Fibroblast of skin of abdomen (primary cell): ENCODE results near the gene SASH3. TPM values are rescaled to one million over a fixed set of nuclear protein-coding genes. Genes with fewer than 3 reads are reported as not detected.
"Not testable (repeated sequence)": the region's sequence is repeated elsewhere in the genome, so short reads cannot be mapped to it uniquely, and the experiment has no call there.

Source experiments
- DNase-seq: peaks from one replicate; pipeline ENCODE4 v3.0.0-alpha.2; 2013
- polyA plus RNA-seq, 2 experiments: library from polyadenylated mRNA; unstranded; fragments of 120-200 nt; gene quantifications; one replicate each; pipeline ENCODE4 v1.2.1, GENCODE V29; 2013; ENCODE audit not compliant: insufficient read length in 2 of 2

Gene SASH3
- polyA plus RNA-seq (2013, experiment 1 of 2; ENCODE audit: insufficient read length): not detected
- not detected for polyA plus RNA-seq (2013, experiment 2 of 2; ENCODE audit: insufficient read length)

DNA sequence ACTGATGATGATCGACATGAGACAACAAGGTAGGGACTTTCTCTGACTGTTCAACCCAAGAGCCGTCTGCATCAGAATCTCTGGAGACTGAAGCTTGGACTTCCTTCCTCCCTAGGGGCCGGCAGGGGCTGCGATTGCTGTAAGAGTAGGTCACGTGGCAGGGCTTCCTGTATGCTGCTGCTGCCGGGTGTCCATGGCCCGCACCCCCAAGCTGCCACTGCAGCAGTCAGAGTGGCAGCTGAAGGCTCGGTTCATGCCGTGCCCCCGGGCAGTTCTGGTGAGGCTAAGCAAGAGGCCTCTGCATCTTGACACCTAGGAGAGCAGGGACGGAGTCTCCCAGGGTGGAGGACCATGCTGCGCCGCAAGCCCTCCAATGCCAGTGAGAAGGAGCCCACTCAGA lies at the start of gene SASH3:
Gene SASH3 (plus strand): TSS at position 203 of the 400 bp plus-strand sequence. CDS start 149 bp downstream, at position 352.
- no peak for DNase-seq

DNA sequence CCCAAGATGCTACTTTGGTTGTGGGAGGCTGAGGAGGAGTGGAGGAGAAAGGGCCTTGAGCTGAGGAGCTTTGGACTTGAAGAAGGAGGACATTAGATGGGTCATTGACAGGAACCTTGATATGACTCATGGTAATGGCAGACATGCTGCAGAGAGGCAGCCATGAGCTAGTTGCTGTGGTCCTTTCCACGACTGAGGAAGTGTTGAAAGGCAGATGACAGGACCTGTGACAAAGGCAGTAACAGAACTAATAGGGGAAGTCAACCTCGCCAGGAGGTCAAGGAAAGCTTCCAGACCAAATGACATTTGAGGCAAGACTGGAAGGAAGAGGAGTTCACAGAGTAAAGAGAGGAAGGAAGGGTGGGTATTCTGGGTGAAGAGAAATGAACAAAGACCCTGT lies 48.5 kb upstream of the SASH3 start:
- DNase-seq: no peak

DNA sequence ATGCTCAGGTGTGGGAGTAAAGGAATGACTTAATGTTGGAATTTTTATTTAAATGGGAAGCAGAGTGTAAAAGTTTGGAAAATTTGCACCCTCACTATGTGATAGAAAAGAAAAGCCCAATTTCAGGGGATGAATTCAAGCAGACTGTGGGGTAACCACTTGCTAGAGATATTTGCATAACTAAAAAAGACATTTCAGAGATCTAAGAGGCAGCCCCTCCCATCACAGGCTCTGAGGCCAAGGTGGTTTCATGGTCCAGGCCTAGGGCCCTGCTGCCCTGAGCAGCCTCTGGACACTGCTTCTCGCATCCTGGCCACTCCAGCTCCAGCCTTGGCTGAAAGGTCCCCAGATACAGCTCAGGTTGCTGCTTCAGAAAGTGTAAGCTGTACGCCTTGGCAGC lies 46.9 kb upstream of the SASH3 start:
- no peak for DNase-seq

- no peak for DNase-seq
Observed at GRCh38 chrX:129733335-129733734, 46.4 kb upstream of the SASH3 start.

GRCh38 chrX:129736491-129736890 lies 43.3 kb upstream of the SASH3 start:
- no peak for DNase-seq

DNA sequence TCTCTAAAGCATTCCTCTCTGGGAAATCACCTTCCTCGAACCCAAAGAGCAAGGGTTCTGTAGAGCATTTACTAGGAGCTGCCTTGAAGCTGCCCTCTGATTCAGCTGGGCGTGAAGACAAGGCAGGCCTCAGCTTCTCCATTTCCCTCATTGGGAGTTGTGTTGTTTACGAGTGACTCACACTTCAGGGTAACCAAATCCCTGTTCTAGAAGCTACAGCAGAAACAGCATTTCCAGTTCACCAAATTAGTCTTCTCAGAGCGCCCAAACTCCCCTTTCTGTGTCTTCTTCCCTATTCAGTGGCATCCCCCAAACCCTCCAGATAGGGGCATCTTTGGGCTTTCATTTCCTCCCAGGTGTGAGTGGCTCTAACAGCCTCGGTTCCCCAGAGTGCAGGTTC lies 41.8 kb upstream of the SASH3 start:
- peak; percentile 39 for DNase-seq

GRCh38 chrX:129738466-129739308 lies 41.1 kb upstream of the SASH3 start, which contains the start of gene XPNPEP2:
Gene XPNPEP2, plus strand, starts transcription at chrX:129738979. Its CDS starts 235 bp downstream, at chrX:129739214.
- DNase-seq: peak; percentile 73

- DNase-seq: no peak
Observed at GRCh38 chrX:129739578-129739977, 40.2 kb upstream of the SASH3 start.

DNA sequence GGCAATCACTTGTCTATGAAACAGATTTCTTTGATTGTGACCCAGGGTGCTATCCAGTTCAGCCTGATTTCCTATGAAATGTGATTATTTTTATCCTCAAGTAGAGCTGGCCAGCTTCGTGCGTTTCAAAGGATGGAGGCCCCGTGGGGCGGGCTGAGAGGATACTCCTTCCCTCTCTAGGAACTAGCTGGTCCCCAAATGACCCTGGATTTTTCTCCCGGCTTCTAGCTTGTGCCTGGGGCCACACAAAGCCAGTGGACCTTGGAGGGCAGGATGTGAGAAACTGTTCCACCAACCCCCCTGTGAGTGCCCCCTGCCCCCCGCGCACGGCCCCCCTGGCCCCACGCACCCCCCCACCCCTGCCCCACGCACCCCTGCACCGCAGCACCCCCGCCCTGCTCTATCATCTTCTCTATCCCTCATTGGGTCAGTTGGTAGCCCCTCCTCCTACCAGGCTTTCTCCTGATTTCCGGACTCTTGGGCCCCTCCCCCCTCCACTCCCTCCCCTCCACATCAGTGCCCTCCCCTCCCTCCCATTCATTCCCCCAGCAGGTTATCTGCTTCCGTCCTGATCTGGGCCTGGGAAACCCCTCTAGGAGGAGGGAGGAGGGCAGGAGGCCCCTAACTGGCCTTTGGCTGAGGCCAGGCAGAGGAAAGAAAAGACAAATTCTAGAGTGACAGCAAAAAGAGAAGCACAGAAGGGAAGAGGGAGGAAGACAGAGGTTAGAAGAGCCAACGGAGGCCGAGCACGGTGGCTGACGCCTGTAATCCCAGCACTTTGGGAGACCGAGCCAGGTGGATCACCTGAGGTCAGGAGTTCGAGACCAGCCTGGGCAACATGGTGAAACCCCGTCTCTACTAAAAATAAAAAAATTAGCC lies 37.6 kb upstream of the SASH3 start:
- DNase-seq: no peak

DNA sequence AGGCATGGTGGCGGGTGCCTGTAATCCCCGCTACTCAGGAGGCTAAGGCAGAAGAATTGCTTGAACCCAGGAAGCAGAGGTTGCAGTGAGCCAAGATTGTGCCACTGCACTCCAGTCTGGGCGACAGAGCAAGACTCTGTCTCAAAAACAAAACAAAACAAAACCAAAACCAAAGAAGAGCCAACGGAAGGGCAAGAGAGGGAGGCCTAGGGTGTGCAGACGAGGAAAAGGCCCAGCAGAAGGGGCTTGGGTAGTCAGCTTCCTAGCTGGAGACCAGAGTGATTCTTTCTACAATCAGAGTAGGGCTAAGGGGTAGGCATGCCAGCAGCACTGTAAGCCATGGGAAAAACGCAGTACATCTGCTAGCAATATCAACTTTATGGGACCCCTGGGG lies 37.0 kb upstream of the SASH3 start:
- DNase-seq: not testable (repeated sequence)

GRCh38 chrX:129743821-129744220 lies 35.9 kb upstream of the SASH3 start:
- no peak for DNase-seq

DNA sequence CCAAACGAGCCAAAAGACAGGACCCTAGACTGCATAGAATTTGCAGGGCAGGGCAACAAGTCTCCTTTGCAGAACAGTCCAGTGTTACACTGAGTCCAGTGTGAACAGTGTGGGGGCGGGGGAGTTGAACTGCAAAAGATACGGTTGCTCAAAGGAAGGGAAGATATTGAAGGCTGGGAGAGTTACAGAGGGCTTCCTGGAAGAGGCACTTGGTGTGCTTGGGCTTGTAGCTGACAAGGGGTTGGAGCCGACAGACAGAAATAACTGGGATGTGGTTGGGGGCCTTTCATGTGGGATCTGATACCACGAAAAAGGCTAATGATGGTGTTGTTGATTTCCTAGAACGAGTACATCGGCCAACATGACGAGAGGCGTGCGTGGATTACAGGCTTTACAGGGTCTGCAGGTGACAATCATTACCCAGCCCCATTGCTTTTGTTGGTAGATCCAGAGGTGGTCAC lies 34.9 kb upstream of the SASH3 start:
- DNase-seq: no peak

DNA sequence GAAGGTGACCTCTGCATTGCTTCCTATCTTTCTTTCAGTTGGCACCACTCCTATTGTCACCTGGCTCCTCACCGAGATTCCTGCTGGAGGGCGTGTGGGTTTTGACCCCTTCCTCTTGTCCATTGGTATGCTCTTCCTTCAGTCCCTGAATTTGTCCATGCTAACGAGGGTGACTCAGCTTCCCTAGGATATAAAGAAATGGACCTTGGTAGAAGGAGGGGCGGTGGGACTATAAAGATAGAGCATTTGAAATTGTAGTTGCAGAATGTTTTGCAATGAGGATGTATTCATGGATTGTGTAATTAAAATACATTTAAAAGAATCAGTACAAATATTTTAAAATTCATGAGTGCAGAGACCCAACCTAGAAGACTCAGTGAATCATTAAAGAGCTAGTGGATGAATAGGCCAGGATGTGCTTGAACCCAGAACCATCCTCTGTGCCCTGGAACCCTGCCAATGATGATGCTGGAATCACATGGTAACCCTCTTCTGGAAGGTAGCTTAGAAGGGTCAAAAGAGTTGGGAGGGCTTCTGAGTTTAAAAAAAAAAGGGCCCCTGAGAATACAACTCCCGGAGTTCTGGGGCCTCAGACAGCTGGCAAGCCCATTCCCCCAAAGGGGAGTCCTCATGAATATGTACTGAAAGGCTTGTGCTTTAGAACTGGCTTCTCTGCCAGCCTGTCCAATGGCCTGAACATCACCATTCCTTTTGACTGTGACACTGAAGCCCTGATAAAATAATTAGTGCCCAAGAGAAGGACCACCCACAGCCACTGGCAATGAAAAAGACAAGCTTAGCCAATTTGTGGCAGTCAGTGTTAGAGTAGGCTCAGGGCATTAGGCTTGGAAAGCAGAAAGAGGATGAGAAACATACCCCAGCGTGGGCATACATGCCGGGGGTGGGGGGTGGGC lies 32.9 kb upstream of the SASH3 start:
- DNase-seq: no peak

DNA sequence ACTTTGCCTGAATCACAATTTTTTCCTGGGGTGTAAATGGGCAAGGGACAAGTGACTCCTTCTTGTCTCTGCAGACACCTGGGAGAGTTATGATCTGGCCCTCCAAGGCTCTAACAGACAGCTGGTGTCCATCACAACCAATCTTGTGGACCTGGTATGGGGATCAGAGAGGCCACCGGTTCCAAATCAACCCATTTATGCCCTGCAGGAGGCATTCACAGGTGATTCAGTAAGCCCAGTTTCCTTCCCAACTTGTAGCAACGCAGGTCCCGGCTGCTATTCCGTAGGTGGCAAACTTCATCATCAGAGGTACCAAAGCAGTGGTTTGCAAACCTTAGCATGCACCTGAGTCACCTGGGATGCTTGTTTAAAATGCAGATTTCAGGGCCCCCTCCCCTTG lies 32.2 kb upstream of the SASH3 start:
- DNase-seq: no peak

DNA sequence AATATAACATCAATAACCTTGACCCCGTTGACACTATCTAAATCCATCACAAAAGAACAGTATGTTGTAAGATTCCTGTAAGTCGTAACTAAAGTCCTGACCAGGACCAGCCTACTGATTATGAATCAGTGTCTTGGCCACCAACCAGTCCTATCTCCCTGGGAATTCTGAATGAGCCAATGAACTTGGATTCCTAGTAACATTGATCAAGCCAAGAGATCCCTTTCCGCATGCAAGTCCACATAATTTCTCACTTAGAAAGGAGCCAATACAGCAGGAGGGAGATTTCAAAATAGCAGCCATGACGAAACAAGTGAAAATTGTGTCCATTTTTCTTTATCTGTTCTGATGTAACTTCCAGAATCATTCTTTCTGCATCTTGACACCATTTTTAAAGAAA lies 31.4 kb upstream of the SASH3 start:
- peak; percentile 71 for DNase-seq

DNA sequence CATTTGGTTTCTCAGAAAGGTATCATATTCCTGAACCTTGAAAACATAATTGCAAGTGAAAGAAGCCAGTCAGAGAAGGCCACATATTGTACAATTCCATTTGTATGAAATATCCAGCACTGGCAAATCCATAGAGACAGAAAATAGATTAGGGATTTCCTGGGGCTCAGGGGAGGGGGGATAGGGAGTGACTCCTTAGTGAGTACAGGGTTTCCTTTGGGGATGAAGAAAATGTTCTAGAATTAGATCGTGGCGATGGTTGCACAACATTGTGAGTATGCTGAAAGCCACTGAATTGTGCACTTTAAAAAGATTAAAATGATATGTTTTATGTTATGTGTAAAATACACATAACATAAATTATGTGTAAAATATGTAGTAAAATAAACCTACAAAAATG lies 30.7 kb upstream of the SASH3 start:
- DNase-seq: peak; percentile 13

- DNase-seq: no peak
Observed at GRCh38 chrX:129750971-129751370, 28.8 kb upstream of the SASH3 start.

DNA sequence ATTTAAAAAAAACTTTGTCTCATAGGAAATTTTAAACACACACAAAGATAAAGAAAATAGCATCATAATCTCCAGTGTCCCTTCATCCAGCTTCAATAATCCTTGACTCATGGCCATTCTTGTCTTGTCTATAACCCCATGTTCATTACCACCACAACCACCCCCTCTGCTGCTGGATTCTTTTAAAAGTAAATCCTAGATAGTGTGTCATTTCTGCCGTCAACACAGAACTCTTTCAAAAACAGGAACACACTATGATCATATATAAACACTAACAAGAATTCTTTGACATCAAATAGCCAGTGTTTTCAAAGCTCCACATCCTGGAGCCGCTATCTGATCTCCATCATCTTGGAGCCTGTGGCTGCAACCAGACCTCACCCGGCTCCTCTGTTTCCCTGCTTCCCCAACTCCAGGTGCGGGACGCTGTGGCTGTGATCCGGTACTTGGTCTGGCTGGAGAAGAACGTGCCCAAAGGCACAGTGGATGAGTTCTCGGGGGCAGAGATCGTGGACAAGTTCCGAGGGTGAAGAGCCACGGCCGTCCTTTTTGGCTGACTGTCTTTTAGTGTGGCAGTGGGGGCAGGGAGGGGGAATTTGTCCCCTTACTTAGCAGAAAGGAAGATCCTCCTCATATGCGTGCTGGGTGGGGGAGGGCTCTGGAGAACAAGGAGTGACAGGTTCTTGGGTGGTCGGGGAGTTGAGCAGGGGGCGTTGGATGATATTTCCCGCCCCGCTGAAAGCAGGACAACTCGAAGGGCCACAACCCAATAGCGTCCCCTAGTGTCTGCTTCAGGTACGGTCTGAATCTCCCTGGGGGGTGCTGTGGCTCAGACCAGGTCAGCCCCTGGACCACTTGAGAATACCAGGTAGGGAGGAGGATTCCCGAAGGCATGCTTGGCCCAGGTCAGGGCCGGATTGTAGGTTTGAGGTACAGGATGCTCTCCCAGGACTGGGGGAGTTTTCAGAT lies 25.4 kb upstream of the SASH3 start:
- no peak for DNase-seq

GRCh38 chrX:129755779-129756650 lies 23.7 kb upstream of the SASH3 start:
- no peak for DNase-seq

- peak; percentile 75 for DNase-seq
Observed at GRCh38 chrX:129759576-129760061, 20.1 kb upstream of the SASH3 start.
